Measurements from ENCODE around the gene KRT77.

KRT77 gene

DNA sequence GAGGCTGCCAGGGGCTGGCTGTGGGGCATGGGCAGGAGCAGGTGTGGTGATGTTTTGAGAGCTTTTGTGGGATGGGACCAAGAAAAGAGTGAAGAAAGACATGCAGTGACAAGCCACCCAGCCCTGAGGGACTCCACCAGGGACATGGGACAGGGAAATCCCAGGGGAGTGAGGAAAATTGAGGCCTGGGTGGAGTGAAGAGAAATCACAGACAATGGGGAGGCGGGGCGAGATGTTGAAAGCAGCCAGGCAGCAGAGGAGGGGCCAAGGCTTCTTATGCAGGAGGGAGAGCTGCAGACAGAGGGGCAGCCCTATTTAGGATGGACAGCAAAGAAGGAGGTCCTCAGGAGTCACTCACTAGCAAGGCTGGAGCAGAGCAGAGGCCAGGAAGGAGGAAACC, 18.9 kb downstream of the KRT77 start:
- TF ChIP-seq, protein P1, sequence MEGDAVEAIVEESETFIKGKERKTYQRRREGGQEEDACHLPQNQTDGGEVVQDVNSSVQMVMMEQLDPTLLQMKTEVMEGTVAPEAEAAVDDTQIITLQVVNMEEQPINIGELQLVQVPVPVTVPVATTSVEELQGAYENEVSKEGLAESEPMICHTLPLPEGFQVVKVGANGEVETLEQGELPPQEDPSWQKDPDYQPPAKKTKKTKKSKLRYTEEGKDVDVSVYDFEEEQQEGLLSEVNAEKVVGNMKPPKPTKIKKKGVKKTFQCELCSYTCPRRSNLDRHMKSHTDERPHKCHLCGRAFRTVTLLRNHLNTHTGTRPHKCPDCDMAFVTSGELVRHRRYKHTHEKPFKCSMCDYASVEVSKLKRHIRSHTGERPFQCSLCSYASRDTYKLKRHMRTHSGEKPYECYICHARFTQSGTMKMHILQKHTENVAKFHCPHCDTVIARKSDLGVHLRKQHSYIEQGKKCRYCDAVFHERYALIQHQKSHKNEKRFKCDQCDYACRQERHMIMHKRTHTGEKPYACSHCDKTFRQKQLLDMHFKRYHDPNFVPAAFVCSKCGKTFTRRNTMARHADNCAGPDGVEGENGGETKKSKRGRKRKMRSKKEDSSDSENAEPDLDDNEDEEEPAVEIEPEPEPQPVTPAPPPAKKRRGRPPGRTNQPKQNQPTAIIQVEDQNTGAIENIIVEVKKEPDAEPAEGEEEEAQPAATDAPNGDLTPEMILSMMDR (IDR thresholded peaks at IDR 0.05; ENCODE audit: insufficient read depth, missing control alignments) = no peak
- no peak for DNase-seq (ENCODE audit: insufficient read length, low spot score)
- no peak for FAIRE-seq

DNA sequence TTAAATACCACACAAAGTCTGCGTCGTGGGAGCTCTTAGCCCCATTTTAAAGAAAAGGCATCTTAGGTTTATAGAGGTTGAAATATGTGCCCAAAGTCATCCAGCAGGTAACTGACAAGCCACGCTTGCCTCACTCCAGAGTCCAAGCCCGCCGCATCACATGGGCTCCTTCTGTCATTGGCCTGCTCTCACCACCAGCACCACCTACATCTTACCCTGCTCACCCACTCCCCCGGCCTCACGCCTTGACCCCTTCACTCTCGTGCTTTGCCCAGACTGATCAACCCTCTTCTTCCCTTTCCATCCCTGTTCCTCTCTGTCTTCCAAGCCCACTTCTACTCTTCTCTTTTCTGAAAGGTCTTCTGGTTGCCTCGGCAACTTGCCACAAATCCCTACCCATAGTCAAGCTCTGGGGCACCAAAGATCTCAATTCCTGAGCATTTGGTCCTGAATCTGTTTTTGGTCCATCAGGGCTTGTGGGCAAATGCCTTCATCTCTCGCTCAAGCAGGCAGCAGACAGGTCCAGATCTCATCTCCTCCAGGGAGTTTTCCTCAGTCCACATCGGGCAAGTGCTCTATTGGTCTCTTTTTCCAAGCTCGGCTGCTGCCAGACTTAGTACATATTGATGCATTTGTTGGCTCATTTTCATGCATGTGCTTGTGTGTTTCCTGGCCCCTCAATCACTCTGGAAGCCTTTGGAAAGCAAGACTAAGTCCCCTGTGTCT, 19.6 kb downstream of the KRT77 start:
- FAIRE-seq = no peak

DNA sequence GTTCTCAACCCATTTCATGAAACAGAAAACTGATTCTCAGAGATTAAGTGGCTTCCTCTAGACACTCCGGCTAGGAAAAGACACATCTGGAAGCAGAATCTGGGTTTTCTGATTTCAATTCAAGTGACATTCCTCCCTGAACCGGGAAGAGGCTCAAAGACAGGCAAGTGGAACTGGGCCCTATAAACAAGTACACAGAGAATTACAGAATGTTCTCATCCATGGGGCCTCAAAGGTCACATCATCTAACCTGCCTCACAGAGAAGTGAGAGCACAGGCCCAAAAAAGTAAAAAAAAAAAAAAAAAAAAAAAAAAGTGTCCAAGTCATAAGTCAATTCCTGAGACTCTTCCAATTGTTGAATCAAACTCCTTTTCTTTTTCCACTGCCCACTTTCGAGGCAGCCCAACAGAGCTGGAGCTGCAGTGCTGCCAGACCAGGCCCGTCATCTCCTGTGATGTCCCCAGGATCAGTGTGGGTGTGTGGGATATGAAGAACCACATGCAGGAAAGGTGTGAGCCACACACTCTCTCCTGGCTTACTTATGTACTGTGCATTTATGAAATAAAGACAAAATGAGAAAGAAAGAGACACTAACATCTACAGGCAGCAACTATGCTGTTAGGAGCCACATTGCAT, 20.3 kb downstream of the KRT77 start:
- TF ChIP-seq, protein P1 (IDR thresholded peaks at IDR 0.05; ENCODE audit: insufficient read depth, missing control alignments) = no peak
- no peak for FAIRE-seq
- no peak for DNase-seq (ENCODE audit: insufficient read length, low spot score)

More for the DNA sequence above, 19.6 kb downstream of the KRT77 start:
- TF ChIP-seq, protein P1 (IDR thresholded peaks at IDR 0.05; ENCODE audit: insufficient read depth, missing control alignments) = no peak
- no peak for DNase-seq (ENCODE audit: insufficient read length, low spot score)

DNA sequence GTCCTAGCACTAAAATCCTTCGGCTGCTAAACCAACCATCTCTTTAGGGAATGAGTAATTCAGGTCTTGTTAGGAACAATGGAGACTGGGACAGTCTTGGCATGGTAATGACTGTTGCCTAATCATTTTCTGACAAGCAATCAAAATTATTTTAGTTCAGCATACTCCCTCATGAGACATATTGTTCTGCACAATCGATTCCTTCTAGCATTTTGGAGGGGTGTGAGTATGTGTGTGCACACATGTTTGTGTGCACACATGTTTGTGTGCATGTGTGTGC, 21.0 kb downstream of the KRT77 start:
- TF ChIP-seq, protein P1 (IDR thresholded peaks at IDR 0.05; ENCODE audit: insufficient read depth, missing control alignments) = no peak
- no peak for DNase-seq (ENCODE audit: insufficient read length, low spot score)
- no peak for FAIRE-seq

DNA sequence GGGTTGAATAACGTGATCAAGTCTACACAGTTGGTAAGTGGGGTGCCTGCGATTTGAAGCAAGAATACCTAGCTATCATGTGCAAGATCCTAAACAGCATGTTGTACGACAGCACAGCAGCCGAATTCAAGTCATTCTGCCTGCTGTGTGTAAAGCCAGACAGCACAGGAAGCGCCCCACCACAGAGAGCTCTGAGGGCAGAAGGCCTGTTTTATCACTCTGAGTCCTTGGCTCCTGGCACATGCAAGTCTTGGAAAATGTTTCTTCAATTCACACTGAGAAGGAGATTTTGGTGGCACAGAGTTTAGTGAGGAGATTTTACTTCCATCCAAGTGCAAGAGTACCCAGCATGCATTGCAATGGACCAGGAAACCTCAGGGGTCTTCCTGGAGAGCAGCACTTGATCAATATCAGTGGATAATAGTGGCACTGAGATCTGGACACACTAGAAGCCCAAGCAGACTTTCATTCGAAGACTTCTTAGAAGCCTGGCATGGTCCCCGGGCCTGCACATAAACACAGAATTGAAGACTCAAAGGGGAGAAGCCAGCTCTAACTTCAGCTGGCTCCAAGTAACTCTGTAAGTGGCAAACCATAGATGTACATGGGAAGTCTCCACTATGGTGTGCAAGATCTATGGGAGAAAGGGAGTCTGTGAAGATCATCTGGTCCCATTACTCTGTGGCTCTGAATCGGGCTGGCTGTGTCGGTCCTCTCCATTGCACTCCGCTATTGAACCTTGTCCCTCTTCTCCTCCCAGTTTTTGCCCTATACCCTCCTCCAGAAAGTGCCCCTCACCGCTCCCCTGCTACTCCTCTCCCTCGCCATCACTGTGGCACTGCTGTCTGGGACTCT, 21.6 kb downstream of the KRT77 start:
- no peak for DNase-seq (ENCODE audit: insufficient read length, low spot score)
- TF ChIP-seq, protein P1 (IDR thresholded peaks at IDR 0.05; ENCODE audit: insufficient read depth, missing control alignments) = no peak
- FAIRE-seq = no peak

DNA sequence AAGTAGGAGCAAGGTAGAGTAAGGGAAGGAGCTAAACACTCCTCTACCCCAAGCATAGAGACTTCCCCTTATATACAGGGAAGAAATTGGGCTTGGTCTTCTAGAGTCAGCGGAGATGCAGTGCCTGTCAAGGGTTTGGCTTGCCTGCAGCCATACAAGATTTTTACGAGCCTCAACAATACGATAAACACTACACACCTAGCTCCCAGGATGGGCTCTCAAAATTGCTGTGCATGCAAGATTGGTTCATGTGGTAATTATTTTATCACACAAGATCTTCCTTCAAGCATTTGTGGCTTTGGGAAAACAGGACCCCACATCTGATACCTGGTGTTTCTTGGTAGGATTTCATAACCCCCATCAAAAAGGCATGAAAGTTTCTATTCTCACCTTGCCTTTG, 23.0 kb downstream of the KRT77 start, which contains the start of gene KRT1:
KRT1 (minus strand) TSS at position 45 of the 400 bp plus-strand sequence. CDS start 59 bp downstream, outside the sequence.
- DNase-seq (ENCODE audit: insufficient read length, low spot score) (no peak), FAIRE-seq (no peak)
- TF ChIP-seq, protein P1 (IDR thresholded peaks at IDR 0.05; ENCODE audit: insufficient read depth, missing control alignments) = no peak
